ENCODE measurements around the gene PGM1. TPM values are rescaled to one million over a fixed set of nuclear protein-coding genes. Genes with fewer than 3 reads are reported as not detected.

Gene PGM1
- polyA plus RNA-seq, 1 of the 3 experiments (the other 2 are of a cell fraction): 20.7 TPM

GRCh38 chr1:63665410-63665809 lies 72.2 kb downstream of the PGM1 start:
- H3K4me1 ChIP-seq (ENCODE audit: control insufficient read depth in 1 of 2, insufficient read depth in 2 of 2, low read depth in 1 of 2, low read length in 1 of 2): peaks cover 5 to 19% of the 10 kb centered on the region in 2 experiments; a peak in 2 of 4 replicates
- H3K9ac ChIP-seq: no peak overlapping the region
- TF ChIP-seq, protein P1, sequence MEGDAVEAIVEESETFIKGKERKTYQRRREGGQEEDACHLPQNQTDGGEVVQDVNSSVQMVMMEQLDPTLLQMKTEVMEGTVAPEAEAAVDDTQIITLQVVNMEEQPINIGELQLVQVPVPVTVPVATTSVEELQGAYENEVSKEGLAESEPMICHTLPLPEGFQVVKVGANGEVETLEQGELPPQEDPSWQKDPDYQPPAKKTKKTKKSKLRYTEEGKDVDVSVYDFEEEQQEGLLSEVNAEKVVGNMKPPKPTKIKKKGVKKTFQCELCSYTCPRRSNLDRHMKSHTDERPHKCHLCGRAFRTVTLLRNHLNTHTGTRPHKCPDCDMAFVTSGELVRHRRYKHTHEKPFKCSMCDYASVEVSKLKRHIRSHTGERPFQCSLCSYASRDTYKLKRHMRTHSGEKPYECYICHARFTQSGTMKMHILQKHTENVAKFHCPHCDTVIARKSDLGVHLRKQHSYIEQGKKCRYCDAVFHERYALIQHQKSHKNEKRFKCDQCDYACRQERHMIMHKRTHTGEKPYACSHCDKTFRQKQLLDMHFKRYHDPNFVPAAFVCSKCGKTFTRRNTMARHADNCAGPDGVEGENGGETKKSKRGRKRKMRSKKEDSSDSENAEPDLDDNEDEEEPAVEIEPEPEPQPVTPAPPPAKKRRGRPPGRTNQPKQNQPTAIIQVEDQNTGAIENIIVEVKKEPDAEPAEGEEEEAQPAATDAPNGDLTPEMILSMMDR (IDR thresholded peaks at IDR 0.05): no peak
- TF ChIP-seq FOXM1 (IDR thresholded peaks at IDR 0.05; ENCODE audit: low read depth): no peak
- TF ChIP-seq, protein P2, sequence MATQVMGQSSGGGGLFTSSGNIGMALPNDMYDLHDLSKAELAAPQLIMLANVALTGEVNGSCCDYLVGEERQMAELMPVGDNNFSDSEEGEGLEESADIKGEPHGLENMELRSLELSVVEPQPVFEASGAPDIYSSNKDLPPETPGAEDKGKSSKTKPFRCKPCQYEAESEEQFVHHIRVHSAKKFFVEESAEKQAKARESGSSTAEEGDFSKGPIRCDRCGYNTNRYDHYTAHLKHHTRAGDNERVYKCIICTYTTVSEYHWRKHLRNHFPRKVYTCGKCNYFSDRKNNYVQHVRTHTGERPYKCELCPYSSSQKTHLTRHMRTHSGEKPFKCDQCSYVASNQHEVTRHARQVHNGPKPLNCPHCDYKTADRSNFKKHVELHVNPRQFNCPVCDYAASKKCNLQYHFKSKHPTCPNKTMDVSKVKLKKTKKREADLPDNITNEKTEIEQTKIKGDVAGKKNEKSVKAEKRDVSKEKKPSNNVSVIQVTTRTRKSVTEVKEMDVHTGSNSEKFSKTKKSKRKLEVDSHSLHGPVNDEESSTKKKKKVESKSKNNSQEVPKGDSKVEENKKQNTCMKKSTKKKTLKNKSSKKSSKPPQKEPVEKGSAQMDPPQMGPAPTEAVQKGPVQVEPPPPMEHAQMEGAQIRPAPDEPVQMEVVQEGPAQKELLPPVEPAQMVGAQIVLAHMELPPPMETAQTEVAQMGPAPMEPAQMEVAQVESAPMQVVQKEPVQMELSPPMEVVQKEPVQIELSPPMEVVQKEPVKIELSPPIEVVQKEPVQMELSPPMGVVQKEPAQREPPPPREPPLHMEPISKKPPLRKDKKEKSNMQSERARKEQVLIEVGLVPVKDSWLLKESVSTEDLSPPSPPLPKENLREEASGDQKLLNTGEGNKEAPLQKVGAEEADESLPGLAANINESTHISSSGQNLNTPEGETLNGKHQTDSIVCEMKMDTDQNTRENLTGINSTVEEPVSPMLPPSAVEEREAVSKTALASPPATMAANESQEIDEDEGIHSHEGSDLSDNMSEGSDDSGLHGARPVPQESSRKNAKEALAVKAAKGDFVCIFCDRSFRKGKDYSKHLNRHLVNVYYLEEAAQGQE (IDR thresholded peaks at IDR 0.05; ENCODE audit: low read depth, low read length): no peak
- no peak overlapping the region for H2AFZ ChIP-seq (ENCODE audit: low read depth)
- H3F3A ChIP-seq (replicated peaks; ENCODE audit: insufficient read depth): no peaks in the 10 kb centered on the region
- ChIA-PET CTCF (interaction anchor here (0.9 to 2.0 kb wide), 3 partner anchors 9 to 581 kb away, joined by 3 to 11 read pairs (median 3); no protein-coding TSS in a partner anchor), POLR2A (no interaction called here)
- no peaks in the 10 kb centered on the region for H3K27me3 ChIP-seq (ENCODE audit: insufficient read depth)
- 80% methylated on average over 2 of the region's 3 CpGs for WGBS (ENCODE audit: low lambda C conversion rate)
- no peak overlapping the region for H3K4me3 ChIP-seq (ENCODE audit: low read depth in 2 of 2, low read length in 1 of 2)
- no peaks in the 10 kb centered on the region for H3K9me2 ChIP-seq
- no peaks in the 10 kb centered on the region for H3K79me2 ChIP-seq (ENCODE audit: insufficient read depth)
- H3K36me3 ChIP-seq (replicated peaks in 1 of 2; ENCODE audit: control insufficient read depth in 1 of 2, insufficient read depth in 2 of 2, low read length in 1 of 2): peaks cover 0 to 2% of the 10 kb centered on the region in 2 experiments
- H4K20me1 ChIP-seq (ENCODE audit: insufficient read depth): no peaks in the 10 kb centered on the region
- DNase-seq: no peak
- H3K27ac ChIP-seq (ENCODE audit: low read depth in 2 of 2, low read length in 1 of 2): no peak overlapping the region
- no peaks in the 10 kb centered on the region for H3K9me3 ChIP-seq
- no peak overlapping the region for H3K4me2 ChIP-seq

GRCh38 chr1:63665824-63666223 lies 72.6 kb downstream of the PGM1 start:
- POLR2A ChIA-PET: no interaction called here

More at GRCh38 chr1:63665824-63666223, 72.6 kb downstream of the PGM1 start:
- CTCF ChIA-PET: interaction anchor here (0.9 to 2.0 kb wide), 4 partner anchors 9 to 581 kb away, joined by 3 to 11 read pairs (median 3); no protein-coding TSS in a partner anchor
- Histone ChIP-seq H3K4me2 (no peak overlapping the region), H4K20me1 (ENCODE audit: insufficient read depth) (no peaks in the 10 kb centered on the region), H3K9me3 (no peaks in the 10 kb centered on the region), H3K9me2 (no peaks in the 10 kb centered on the region), H3K4me3 (ENCODE audit: low read depth in 2 of 2, low read length in 1 of 2) (no peak overlapping the region), H3K79me2 (ENCODE audit: insufficient read depth) (no peaks in the 10 kb centered on the region), H3K4me1 (ENCODE audit: control insufficient read depth in 1 of 2, insufficient read depth in 2 of 2, low read depth in 1 of 2, low read length in 1 of 2) (peaks cover 5 to 19% of the 10 kb centered on the region in 2 experiments; a peak in 2 of 4 replicates), H2AFZ (ENCODE audit: low read depth) (no peak overlapping the region), H3K27me3 (ENCODE audit: insufficient read depth) (no peaks in the 10 kb centered on the region), H3K9ac (no peak overlapping the region), H3F3A (replicated peaks; ENCODE audit: insufficient read depth) (no peaks in the 10 kb centered on the region), H3K36me3 (replicated peaks in 1 of 2; ENCODE audit: control insufficient read depth in 1 of 2, insufficient read depth in 2 of 2, low read length in 1 of 2) (no peaks in the 10 kb centered on the region), H3K27ac (ENCODE audit: low read depth in 2 of 2, low read length in 1 of 2) (no peak overlapping the region)
- TF ChIP-seq POLR2AphosphoS5 (IDR thresholded peaks at IDR 0.05; ENCODE audit: low read depth, low read length): no peak
- no peak for TF ChIP-seq GABPA (IDR thresholded peaks at IDR 0.05; ENCODE audit: low read depth)
- TF ChIP-seq GATA2 (CRISPR knock-in tag; IDR thresholded peaks at IDR 0.05): no peak
- TF ChIP-seq FOXJ3 (CRISPR knock-in tag; IDR thresholded peaks at IDR 0.05): no peak
- no peak for TF ChIP-seq RCOR1 (IDR thresholded peaks at IDR 0.05; ENCODE audit: low read length)
- no peak for TF ChIP-seq TAF1 (IDR thresholded peaks at IDR 0.05; ENCODE audit: borderline replicate concordance, low read depth, low read length)
- no peak for TF ChIP-seq YY1 (IDR thresholded peaks at IDR 0.05; ENCODE audit: low read depth)
- TF ChIP-seq EZH2phosphoT487 (IDR thresholded peaks at IDR 0.05; ENCODE audit: borderline replicate concordance, low read depth): no peak
- no peak for TF ChIP-seq FOSL2 (IDR thresholded peaks at IDR 0.05; ENCODE audit: borderline replicate concordance, low read depth)
- 48% methylated on average over 2 of the region's 3 CpGs for WGBS (ENCODE audit: low lambda C conversion rate)
- DNase-seq: no peak
